Astrocyte of the cerebellum (primary cell): ENCODE measurements around the gene ANK2.
A peak's percentile ranks its signal among the peaks of the same experiment; 100 is the strongest.

Experiments used
- DNase-seq: peaks from one replicate; pipeline ENCODE4 v3.0.0-alpha.2; 2011; ENCODE audit warnings: low read depth
- H3K4me3 ChIP-seq: 2 replicates; pipeline ENCODE4 v1.5.1; 2011; ENCODE audit warnings: mild to moderate bottlenecking, low read depth, low read length, moderate library complexity
- in situ Hi-C: cut with HindIII; loops from 2 replicates; pipeline ENCODE4 v1.10.0; 2017; ENCODE audit warnings: low sequenced_read_pairs
- TF ChIP-seq, protein P1 (sequence below): IDR thresholded peaks from 2 replicates; pipeline ENCODE4 v1.5.1; 2012; ENCODE audit warnings: low read length, low read depth, moderate library complexity, mild to moderate bottlenecking; ENCODE audit errors: missing control alignments

Gene ANK2

GRCh38 chr4:113263274-113263673, 213.8 kb downstream of the ANK2 start:
- no peak overlapping the region for H3K4me3 ChIP-seq
- TF ChIP-seq, protein P1, sequence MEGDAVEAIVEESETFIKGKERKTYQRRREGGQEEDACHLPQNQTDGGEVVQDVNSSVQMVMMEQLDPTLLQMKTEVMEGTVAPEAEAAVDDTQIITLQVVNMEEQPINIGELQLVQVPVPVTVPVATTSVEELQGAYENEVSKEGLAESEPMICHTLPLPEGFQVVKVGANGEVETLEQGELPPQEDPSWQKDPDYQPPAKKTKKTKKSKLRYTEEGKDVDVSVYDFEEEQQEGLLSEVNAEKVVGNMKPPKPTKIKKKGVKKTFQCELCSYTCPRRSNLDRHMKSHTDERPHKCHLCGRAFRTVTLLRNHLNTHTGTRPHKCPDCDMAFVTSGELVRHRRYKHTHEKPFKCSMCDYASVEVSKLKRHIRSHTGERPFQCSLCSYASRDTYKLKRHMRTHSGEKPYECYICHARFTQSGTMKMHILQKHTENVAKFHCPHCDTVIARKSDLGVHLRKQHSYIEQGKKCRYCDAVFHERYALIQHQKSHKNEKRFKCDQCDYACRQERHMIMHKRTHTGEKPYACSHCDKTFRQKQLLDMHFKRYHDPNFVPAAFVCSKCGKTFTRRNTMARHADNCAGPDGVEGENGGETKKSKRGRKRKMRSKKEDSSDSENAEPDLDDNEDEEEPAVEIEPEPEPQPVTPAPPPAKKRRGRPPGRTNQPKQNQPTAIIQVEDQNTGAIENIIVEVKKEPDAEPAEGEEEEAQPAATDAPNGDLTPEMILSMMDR = no peak
- no peak for DNase-seq
- in situ Hi-C loops = no loop called here

DNA sequence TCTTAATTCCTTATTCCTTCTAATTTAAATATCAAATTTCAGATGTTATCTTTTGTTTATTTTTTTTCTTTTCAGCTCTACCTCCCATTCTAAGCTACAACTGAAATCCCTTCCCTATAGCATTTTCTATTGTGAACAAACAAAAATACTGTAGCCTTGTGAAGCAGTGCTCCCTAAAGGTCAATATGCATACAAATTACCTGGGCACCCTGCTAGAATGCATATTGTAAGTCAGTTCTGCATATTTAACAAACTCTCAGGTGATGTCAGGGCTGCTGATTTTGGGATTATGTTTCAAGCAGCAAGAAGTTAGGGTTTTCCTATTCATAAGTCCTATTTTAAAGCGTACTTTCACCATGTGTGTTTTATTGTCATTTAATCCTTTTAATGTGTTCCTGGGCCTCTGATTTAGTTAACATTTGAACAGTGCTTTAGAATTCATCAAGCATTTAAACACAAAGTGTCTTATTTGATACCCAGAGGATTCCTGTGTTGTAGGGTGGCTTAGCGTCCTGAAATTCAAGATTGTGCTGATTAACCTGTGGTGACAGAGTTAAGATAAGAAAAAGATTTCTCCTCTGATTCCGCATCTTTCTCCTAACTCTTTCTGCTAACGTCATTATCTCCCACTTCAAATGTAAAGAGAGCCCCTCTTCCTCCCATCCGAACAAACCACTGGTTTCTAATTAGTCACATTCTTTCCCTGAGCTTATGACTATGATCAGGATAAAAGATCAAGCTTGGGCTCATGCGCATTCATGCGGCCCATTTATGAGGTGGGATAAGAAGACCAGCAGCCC, 221.3 kb downstream of the ANK2 start:
- TF ChIP-seq, protein P1 = no peak
- DNase-seq = no peak
- H3K4me3 ChIP-seq = no peak overlapping the region
- in situ Hi-C loops = no loop called here

GRCh38 chr4:113272523-113272922, 223.1 kb downstream of the ANK2 start:
- DNase-seq = no peak
- in situ Hi-C loops = no loop called here
- H3K4me3 ChIP-seq = no peak overlapping the region
- TF ChIP-seq, protein P1 = no peak

DNA sequence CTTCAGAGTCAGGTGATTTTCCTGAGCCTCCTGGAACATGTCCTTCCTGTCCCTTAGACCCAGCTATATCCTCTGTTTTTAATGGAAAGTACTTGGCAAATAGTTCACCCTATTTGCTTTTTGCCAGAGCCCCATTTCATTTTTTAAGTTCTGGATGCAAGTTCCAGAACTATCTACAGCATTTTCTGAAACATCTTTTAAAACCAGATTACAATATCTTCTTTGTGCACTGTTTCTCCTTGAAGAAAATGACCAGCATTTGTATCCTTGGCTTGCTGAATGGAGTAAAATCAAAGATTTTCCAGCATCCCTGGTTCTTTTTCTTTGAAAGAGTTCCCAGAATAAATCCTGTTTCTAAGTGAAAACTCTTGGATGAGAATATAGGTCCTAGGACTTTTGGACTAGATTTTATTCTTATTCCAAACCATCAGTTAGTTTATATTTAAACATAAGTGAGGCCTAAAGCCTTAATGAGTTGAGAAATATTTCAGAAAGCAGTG, 224.3 kb downstream of the ANK2 start:
- in situ Hi-C loops = no loop called here
- TF ChIP-seq, protein P1 = no peak
- DNase-seq = no peak
- no peak overlapping the region for H3K4me3 ChIP-seq

DNA sequence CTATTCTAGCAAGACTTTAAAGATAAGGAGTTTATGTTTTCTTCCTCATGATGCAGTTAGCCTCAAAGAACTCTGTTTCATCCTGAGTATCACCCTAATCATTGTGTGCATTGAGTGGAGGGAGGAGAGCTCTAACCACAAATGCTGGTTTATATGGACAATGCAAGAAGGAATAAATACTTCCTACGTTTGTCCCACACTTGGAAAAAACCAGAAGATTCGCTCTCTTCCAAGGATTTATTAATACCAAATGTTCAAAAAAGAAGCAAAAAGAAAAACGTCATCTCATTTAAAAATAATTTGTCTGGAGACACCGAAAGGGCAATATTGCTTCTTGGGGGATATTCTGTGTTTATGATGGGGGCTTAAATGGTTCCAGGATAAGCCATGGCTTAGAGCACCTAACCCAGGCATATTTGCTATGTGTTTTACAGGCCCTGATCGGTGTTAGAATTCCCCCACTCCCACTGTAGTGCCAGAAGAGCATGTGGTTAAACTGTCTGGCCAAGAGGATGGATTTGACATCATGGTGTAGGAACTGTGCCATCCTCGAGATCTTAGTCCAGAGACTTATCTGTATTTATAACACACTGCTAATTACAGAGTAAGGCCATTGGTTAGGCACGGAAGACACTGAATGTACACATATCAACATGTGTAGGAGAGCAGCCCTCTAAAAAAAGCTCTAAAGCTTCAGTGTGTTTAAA, 227.2 kb downstream of the ANK2 start:
- TF ChIP-seq, protein P1 = no peak
- in situ Hi-C loops = no loop called here
- no peak overlapping the region for H3K4me3 ChIP-seq
- DNase-seq = no peak

DNA sequence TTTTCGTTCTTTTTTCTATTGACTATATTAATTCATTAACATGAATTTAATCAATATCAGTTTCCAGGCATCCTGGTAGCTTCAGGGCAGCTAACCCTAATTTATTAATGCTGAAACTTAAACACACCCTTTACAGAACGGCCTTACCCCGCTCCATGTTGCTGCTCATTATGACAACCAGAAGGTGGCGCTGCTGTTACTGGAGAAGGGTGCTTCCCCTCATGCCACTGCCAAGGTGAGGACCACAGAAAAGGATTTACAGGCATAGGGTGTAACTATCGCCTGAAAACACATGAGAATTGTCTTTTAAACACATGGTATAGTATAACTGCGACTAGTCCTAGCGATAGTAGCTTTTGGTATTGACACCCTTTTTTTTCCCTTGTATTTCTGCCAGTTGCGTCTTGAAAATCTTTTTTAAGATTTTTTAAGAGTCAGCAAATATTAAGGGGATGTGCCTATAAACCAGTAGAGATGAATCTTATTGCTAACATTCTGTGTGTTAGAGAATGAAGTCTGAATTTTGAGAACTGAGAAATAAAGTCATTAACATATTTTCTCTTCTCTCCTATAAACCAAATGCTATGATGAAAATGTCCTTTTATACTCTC, 229.0 kb downstream of the ANK2 start:
- TF ChIP-seq, protein P1 = peak; percentile 95
- H3K4me3 ChIP-seq = no peak overlapping the region
- in situ Hi-C loops = no loop called here
- DNase-seq = peak; percentile 75
